ENCODE data around the gene MRPS7. TPM values are rescaled to one million over a fixed set of nuclear protein-coding genes. Genes with fewer than 3 reads are reported as not detected.

MRPS7 gene
- polyA plus RNA-seq, 2 of the 4 experiments (the other 2 are of a cell fraction): 144 to 163 TPM

DNA sequence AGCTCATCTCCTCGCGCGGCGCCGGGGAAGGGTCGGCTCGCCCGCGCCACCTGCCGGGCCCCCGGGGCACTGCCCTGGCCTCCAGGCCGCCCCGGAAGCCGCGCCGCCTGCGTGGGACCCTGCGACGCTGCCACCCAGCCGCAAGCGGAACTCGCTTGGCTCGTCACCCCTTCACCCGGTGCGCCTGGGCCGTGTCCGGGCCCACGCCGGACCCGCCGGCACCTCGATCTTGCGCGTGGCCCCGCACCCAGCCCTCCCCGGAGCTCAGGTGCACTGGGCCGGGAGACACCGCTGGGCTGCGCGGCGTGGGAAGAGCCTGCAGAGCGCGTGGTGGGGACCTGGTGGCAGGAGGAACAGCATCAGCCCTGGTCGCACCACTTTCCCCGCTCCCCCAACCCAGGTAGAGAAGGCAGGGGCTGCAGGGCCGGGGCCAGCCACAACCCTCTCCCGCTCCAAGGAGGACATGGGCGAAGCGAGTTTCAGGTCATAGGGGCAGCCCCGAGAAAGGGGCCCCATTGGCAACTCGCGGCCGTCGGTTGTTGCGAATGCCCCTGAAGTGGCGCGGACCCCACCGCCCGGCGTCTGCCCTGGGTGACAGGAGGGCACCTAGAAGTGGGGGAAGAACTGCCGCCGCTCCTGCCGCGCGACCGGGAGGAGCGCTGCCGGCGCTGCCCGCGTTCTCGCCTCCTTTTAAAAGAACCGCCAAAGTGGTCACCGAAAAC, 9.7 kb downstream of the MRPS7 start (continued):
- TF ChIP-seq, protein P1, sequence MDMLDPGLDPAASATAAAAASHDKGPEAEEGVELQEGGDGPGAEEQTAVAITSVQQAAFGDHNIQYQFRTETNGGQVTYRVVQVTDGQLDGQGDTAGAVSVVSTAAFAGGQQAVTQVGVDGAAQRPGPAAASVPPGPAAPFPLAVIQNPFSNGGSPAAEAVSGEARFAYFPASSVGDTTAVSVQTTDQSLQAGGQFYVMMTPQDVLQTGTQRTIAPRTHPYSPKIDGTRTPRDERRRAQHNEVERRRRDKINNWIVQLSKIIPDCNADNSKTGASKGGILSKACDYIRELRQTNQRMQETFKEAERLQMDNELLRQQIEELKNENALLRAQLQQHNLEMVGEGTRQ (IDR thresholded peaks at IDR 0.05): no peak

DNA sequence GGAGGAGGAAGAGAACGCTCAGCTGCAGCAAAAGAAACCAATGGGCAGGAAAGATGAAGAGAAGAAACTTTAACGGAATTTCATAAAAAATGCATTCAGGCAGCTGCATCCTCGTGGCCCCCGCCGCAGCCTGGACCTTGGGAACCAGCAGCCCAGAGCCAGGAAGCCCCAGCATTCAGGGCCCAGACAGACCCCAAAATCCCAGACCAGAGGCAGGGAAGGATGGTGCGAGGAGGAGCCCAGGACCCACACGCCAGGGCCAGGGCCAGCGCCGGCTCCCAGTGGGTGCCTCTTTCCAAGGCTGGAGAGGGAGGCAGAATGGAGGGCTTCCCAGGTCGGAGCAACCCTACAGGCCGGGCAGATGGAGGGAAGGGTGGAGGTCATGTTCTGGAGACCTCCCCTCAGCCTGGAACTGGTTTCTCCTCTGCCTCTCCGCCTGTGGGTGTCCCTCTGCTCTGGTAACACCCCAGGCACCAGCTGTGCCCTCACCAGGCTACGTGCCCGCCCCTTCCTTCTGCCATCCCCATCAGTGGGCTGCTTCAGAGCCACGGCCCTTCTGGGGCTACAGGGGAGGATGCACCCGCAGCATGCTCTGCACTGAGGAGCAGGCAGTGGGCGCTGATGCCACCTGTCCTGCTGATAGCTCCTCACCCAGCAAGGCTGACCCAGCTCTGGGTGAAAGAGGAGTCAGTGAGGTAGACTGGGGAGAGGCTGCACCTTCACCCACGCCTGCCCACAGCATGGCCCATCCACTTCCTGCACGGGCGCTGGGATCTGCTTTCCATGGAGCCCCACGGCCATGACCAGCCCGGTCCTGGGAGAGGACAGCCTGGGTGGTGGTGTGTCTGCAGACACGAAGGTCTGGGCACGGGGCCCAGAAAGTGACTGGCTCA, 10.5 kb downstream of the MRPS7 start:
- Histone ChIP-seq H3K4me3 (peak overlapping the region; percentile 93), H3K27ac (peak overlapping the region; percentile 95 to 96), H3K9me3 (no peaks in the 10 kb centered on the region), H3K4me1 (peaks cover 27% of the 10 kb centered on the region), H3K4me2 (peak overlapping the region; percentile 95)
- ATAC-seq: peak in 1 of 2 experiments; percentile 4; a peak in 3 of 6 replicates
- ChIA-PET POLR2A (interaction anchor here (0.6 to 3.5 kb wide), 7 partner anchors 10 to 159 kb away, joined by 3 to 86 read pairs (median 4); partner anchors contain the start of genes GGA3, GRB2, MRPS7 and SLC25A19), CTCF (interaction anchor here (0.6 to 8.4 kb wide), 34 partner anchors 10 to 310 kb away, joined by 3 to 110 read pairs (median 6); partner anchors contain the start of genes GGA3, GRB2, MRPS7 and SLC25A19)
- no peak for FAIRE-seq
- peak in 1 of 2 experiments; percentile 33 for DNase-seq (ENCODE audit: low read depth in 1 of 2, low spot score in 1 of 2)
- TF ChIP-seq CHD4 (IDR thresholded peaks at IDR 0.05; ENCODE audit: borderline replicate concordance): no peak
- TF ChIP-seq CBX8 (IDR thresholded peaks at IDR 0.05): no peak
- TF ChIP-seq, protein P2, sequence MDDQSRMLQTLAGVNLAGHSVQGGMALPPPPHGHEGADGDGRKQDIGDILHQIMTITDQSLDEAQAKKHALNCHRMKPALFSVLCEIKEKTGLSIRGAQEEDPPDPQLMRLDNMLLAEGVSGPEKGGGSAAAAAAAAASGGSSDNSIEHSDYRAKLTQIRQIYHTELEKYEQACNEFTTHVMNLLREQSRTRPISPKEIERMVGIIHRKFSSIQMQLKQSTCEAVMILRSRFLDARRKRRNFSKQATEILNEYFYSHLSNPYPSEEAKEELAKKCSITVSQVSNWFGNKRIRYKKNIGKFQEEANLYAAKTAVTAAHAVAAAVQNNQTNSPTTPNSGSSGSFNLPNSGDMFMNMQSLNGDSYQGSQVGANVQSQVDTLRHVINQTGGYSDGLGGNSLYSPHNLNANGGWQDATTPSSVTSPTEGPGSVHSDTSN (IDR thresholded peaks at IDR 0.05): peak; percentile 48; the same call in 1 of the 2 replicates
- TF ChIP-seq, protein P3, sequence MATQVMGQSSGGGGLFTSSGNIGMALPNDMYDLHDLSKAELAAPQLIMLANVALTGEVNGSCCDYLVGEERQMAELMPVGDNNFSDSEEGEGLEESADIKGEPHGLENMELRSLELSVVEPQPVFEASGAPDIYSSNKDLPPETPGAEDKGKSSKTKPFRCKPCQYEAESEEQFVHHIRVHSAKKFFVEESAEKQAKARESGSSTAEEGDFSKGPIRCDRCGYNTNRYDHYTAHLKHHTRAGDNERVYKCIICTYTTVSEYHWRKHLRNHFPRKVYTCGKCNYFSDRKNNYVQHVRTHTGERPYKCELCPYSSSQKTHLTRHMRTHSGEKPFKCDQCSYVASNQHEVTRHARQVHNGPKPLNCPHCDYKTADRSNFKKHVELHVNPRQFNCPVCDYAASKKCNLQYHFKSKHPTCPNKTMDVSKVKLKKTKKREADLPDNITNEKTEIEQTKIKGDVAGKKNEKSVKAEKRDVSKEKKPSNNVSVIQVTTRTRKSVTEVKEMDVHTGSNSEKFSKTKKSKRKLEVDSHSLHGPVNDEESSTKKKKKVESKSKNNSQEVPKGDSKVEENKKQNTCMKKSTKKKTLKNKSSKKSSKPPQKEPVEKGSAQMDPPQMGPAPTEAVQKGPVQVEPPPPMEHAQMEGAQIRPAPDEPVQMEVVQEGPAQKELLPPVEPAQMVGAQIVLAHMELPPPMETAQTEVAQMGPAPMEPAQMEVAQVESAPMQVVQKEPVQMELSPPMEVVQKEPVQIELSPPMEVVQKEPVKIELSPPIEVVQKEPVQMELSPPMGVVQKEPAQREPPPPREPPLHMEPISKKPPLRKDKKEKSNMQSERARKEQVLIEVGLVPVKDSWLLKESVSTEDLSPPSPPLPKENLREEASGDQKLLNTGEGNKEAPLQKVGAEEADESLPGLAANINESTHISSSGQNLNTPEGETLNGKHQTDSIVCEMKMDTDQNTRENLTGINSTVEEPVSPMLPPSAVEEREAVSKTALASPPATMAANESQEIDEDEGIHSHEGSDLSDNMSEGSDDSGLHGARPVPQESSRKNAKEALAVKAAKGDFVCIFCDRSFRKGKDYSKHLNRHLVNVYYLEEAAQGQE (IDR thresholded peaks at IDR 0.05): no peak
- 57% methylated on average over 19 of the region's 24 CpGs for WGBS (ENCODE audit: missing lambda C conversion rate)

DNA sequence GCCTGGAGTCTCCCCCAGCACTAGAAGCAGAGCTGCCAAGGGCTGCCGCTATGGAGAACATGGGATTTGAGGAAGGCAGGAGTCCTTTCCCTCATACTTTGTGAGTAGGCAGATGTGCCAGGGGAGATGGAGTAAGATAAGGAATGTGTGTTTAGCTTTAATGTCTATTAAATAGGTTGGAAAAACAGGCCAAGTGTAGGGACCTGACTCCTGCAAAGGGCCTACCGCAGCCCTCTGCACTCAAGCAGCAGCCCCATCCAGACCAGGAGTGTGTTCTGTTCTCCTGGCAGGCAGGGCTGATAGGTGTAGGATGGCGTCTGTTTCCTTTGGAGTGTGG, 11.1 kb downstream of the MRPS7 start:
- H3K4me2 ChIP-seq: peak overlapping the region; percentile 95; the same call in 2 of the 3 replicates
- ATAC-seq (no peak), DNase-seq (ENCODE audit: low read depth in 1 of 2, low spot score in 1 of 2) (no peak), FAIRE-seq (no peak)
- WGBS (ENCODE audit: missing lambda C conversion rate): 92% methylated on average over 3 of the region's 3 CpGs
- TF ChIP-seq, protein P4, sequence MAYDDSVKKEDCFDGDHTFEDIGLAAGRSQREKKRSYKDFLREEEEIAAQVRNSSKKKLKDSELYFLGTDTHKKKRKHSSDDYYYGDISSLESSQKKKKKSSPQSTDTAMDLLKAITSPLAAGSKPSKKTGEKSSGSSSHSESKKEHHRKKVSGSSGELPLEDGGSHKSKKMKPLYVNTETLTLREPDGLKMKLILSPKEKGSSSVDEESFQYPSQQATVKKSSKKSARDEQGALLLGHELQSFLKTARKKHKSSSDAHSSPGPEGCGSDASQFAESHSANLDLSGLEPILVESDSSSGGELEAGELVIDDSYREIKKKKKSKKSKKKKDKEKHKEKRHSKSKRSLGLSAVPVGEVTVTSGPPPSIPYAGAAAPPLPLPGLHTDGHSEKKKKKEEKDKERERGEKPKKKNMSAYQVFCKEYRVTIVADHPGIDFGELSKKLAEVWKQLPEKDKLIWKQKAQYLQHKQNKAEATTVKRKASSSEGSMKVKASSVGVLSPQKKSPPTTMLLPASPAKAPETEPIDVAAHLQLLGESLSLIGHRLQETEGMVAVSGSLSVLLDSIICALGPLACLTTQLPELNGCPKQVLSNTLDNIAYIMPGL (CRISPR knock-in tag; IDR thresholded peaks at IDR 0.05; ENCODE audit: borderline replicate concordance): no peak
- no peak for TF ChIP-seq NFE2L2 (conservative IDR thresholded peaks at IDR 0.05; ENCODE audit: low read length)
- TF ChIP-seq, protein P5, sequence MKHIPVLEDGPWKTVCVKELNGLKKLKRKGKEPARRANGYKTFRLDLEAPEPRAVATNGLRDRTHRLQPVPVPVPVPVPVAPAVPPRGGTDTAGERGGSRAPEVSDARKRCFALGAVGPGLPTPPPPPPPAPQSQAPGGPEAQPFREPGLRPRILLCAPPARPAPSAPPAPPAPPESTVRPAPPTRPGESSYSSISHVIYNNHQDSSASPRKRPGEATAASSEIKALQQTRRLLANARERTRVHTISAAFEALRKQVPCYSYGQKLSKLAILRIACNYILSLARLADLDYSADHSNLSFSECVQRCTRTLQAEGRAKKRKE (CRISPR knock-in tag; IDR thresholded peaks at IDR 0.05; ENCODE audit: low read depth): no peak
- TF ChIP-seq JUN (IDR thresholded peaks at IDR 0.05): no peak
- no peak overlapping the region for H3K27ac ChIP-seq
- peaks cover 28% of the 10 kb centered on the region for H3K4me1 ChIP-seq
- POLR2A ChIA-PET: interaction anchor here (0.8 to 2.6 kb wide), 3 partner anchors 11 to 133 kb away, joined by 3 to 14 read pairs (median 4); partner anchors contain the start of genes GRB2, MRPS7 and SLC25A19
- no peak overlapping the region for H3K4me3 ChIP-seq
- H3K9me3 ChIP-seq: no peaks in the 10 kb centered on the region
- CTCF ChIA-PET: interaction anchor here (1.0 to 8.4 kb wide), 12 partner anchors 10 to 159 kb away, joined by 3 to 110 read pairs (median 12); partner anchors contain the start of genes GGA3, MRPS7 and SLC25A19
